Right lobe of liver (tissue), 6 donors: Measurements from ENCODE around the gene ACSF3. TPM values are rescaled to one million over a fixed set of nuclear protein-coding genes. Genes with fewer than 3 reads are reported as not detected.
A peak's percentile ranks its signal among the peaks of the same experiment; 100 is the strongest.
"Not testable (repeated sequence)": the region's sequence is repeated elsewhere in the genome, so short reads cannot be mapped to it uniquely, and the experiment has no call there.

ENCODE experiments used
- ATAC-seq, 4 donors: fragments of 200-7000 bp; cut with Tn5 transposase; one replicate each; pipeline ENCODE4 v1.9.1; 2020; ENCODE audit warnings: mild to moderate bottlenecking in 4 of 4, moderate library complexity in 4 of 4
- DNase-seq, 3 donors: peaks; one replicate each; pipeline ENCODE4 v3.0.0-alpha.2; 2020
- H3K27ac ChIP-seq, 3 donors: fragments of 200-600 bp; one replicate each; pipeline ENCODE4 v1.8.0; 2022
- H3K27me3 ChIP-seq, 2 donors: fragments of 200-600 bp; one replicate each; pipeline ENCODE4 v1.8.0; 2022
- H3K36me3 ChIP-seq, 4 donors: fragments of 200-600 bp; sonication (generic) in 1 of 4; one replicate each; pipeline versions ENCODE4 v1.5.1 to v1.8.0; 2017 to 2022; ENCODE audit warnings: control low read depth in 1 of 4
- H3K4me1 ChIP-seq, 4 donors: fragments of 200-600 bp; sonication (generic) in 1 of 4; one replicate each; pipeline versions ENCODE4 v1.5.1 to v1.8.0; 2017 to 2022; ENCODE audit warnings: control low read depth in 1 of 4
- H3K4me3 ChIP-seq, 3 donors: fragments of 200-600 bp; one replicate each; pipeline ENCODE4 v1.8.0; 2022
- H3K9me3 ChIP-seq, 4 donors: fragments of 200-600 bp; sonication (generic) in 1 of 4; one replicate each; pipeline versions ENCODE4 v1.5.1 to v1.8.0; 2017 to 2022; ENCODE audit warnings: control low read depth in 1 of 4
- CTCF ChIP-seq, 4 donors: fragments of 200-600 bp in 3 of 4; fragments of 450-650 bp in 1 of 4; IDR thresholded peaks; one replicate each; pipeline versions ENCODE4 v1.5.1 to v1.8.0; 2016 to 2022; ENCODE audit warnings: antibody characterized with exemption in 4 of 4, mild to moderate bottlenecking in 2 of 4
- POLR2A ChIP-seq: fragments of 450-650 bp; IDR thresholded peaks from one replicate; pipeline ENCODE4 v1.6.1; 2017; ENCODE audit warnings: antibody characterized with exemption, mild to moderate bottlenecking
- WGBS: methylation state at CpG from one replicate; pipeline ENCODE4 v1.1.6; 2018; ENCODE audit warnings: low coverage, low lambda C conversion rate; ENCODE audit not compliant: insufficient coverage; ENCODE audit errors: missing lambda C conversion rate; 5-methylcytosine and 5-hydroxymethylcytosine counted together
- intact Hi-C, 2 donors: fragments of 100-400 bp; cut with DNase I; formaldehyde crosslinking; loops; one replicate each; pipeline versions ENCODE4 v1.11.2 to v1.14.1; 2022
- total RNA-seq, 6 experiments: library from RNA; depleted of rRNA in 2 of 6; stranded (reverse); fragments of >200 nt in 2 of 6; fragmentation: NEBNext Ultra II Directional in 3 of 6; extraction: Animal tissue kit (Norgen Biotek cat#: 25700) in 3 of 6; gene quantifications; one replicate each; pipeline versions ENCODE4 v1.1.0 to v1.2.4, GENCODE V29; 2016 to 2023
- donor health status: DM: no; HTN: yes; CAD: no.
- donor health status: DM: no; HTN: no; CAD: no.
- donor health status: DM: no; HTN: no; CAD: no.
- donor health status: DM: no; HTN: yes; CAD: no.
- donor health status: DM: no; HTN: yes; CAD: no.

ACSF3 gene
- total RNA-seq, 6 experiments from 2014 or later, result 20.2 to 33.6 (median 29.4) TPM

- Histone ChIP-seq H3K36me3 (no peaks in the 10 kb centered on the region), H3K27me3 (no peaks in the 10 kb centered on the region), H3K4me1 (peaks cover 0 to 9% (median 5%) of the 10 kb centered on the region in 4 donors), H3K27ac (no peak overlapping the region), H3K9me3 (no peaks in the 10 kb centered on the region), H3K4me3 (no peak overlapping the region)
- intact Hi-C loops, result no loop called here
- TF ChIP-seq POLR2A, result no peak
- no peak for TF ChIP-seq CTCF (IDR thresholded peaks at IDR 0.05)
- no peak for ATAC-seq
- DNase-seq, result no peak
- 41% methylated on average over 7 of the region's 16 CpGs for WGBS
Observed at GRCh38 chr16:89090182-89090630, 3.4 kb upstream of the ACSF3 start.

- intact Hi-C loops, result no loop called here
- DNase-seq, result no peak
- H3K4me1 ChIP-seq, result peaks cover 0 to 9% (median 5%) of the 10 kb centered on the region in 4 donors
- TF ChIP-seq POLR2A, result no peak
- no peak for TF ChIP-seq CTCF (IDR thresholded peaks at IDR 0.05)
- no peaks in the 10 kb centered on the region for H3K36me3 ChIP-seq
- ATAC-seq, result no peak
- H3K27me3 ChIP-seq, result no peaks in the 10 kb centered on the region
- no peak overlapping the region for H3K27ac ChIP-seq
- H3K9me3 ChIP-seq, result no peaks in the 10 kb centered on the region
- 38% methylated on average over 15 of the region's 17 CpGs for WGBS
- no peak overlapping the region for H3K4me3 ChIP-seq
Observed at GRCh38 chr16:89090669-89091426, 2.8 kb upstream of the ACSF3 start.

GRCh38 chr16:89092013-89092412, 1.6 kb upstream of the ACSF3 start:
- no peaks in the 10 kb centered on the region for H3K9me3 ChIP-seq
- ATAC-seq (no peak), DNase-seq (no peak)
- intact Hi-C loops, result no loop called here
- no peaks in the 10 kb centered on the region for H3K36me3 ChIP-seq
- 79% methylated on average over 4 of the region's 7 CpGs for WGBS
- TF ChIP-seq CTCF (IDR thresholded peaks at IDR 0.05), result no peak
- TF ChIP-seq POLR2A, result no peak
- H3K27ac ChIP-seq, result no peak overlapping the region
- H3K4me3 ChIP-seq, result no peak overlapping the region
- H3K4me1 ChIP-seq, result peaks cover 0 to 9% (median 5%) of the 10 kb centered on the region in 4 donors
- H3K27me3 ChIP-seq, result no peaks in the 10 kb centered on the region

- intact Hi-C loops, H3K9me3 ChIP-seq, ATAC-seq, DNase-seq, H3K27me3 ChIP-seq, H3K36me3 ChIP-seq: not testable (repeated sequence)
- Histone ChIP-seq H3K27ac (peak overlapping the region in 1 of 3 donors; percentile 70), H3K4me1 (peaks cover 0 to 15% (median 9%) of the 10 kb centered on the region in 4 donors), H3K4me3 (peak overlapping the region; percentile 84 to 90 (median 86))
- 74% methylated on average over 15 of the region's 15 CpGs for WGBS
Observed at GRCh38 chr16:89093252-89093601, 425 bp upstream of the ACSF3 start.

- Histone ChIP-seq H3K4me3 (peak overlapping the region; percentile 84 to 90 (median 86)), H3K4me1 (peaks cover 0 to 19% (median 9%) of the 10 kb centered on the region in 4 donors), H3K27me3 (no peaks in the 10 kb centered on the region), H3K9me3 (no peaks in the 10 kb centered on the region), H3K36me3 (no peaks in the 10 kb centered on the region), H3K27ac (peak overlapping the region in 1 of 3 donors; percentile 70)
- intact Hi-C loops, result no loop called here
- 17% methylated on average over 2 of the region's 21 CpGs for WGBS
- ATAC-seq (peak in 2 of 4 donors; percentile 2 to 8), DNase-seq (no peak)
- no peak for TF ChIP-seq CTCF (IDR thresholded peaks at IDR 0.05)
Observed at GRCh38 chr16:89094252-89094879, 714 bp downstream of the ACSF3 start.
